GM21447 (cell line): ENCODE results near the gene ZMYND10.

Experiments used
- ATAC-seq: cut with Tn5 transposase; IDR thresholded peaks from one replicate; pipeline ENCODE4 v1.9.1; 2021; ENCODE audit not compliant: unreplicated experiment

The ZMYND10 gene

DNA sequence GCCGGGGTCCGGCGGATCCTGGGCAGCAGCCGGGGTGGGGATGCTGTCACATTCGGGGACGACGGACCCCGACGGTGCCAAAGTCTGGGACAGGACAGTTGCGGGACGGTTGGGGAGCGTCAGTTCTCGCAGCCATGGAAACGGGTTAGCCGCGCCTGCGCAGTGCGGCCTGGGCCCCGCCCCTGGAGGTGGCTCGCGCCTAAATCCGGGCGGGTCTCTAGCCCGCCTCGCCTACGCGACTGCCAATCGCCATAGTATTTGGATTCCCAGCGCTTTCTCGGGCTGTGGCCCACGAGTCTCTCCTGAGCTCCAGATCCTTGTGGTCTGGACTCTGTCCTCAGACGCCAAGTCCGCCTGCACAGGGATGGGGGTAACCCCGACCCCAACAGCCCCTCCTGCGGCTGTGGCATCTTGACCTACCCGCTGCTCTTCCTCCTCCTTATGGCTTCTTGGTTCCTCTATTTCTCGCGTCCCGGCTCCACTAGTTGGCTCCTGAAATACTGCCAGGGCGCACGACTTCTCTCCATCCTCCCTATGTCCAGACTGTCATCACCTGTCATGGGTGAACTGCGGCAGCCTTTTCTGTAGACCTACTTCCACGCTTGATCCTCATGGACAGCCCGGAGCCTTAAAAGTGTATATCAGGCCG is at the start of gene ZMYND10:
Gene ZMYND10 (minus strand): TSS at position 147 of the 649 bp plus-strand sequence. CDS start 153 bp downstream, outside the sequence.
- ATAC-seq: no peak

DNA sequence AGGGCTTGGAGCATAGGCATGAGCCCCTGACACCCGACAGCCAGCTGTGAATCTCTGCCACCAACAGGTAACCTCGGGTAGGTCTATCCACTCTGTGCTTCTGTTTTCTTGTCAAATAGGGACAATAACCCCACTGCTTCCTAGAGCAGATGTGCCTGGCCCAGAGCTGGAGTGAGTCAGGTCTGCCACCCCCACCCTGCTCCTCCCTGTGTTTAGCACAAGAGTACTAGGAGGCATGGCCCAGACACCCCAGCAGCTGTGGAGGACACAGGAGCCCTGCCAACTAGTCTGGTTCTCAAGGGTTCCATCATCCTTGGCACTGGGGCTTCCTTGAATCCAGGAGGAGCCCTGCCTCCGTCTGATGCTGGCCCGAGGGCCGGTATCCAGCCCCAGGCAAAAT is 47.5 kb upstream of the ZMYND10 start:
- ATAC-seq: no peak

DNA sequence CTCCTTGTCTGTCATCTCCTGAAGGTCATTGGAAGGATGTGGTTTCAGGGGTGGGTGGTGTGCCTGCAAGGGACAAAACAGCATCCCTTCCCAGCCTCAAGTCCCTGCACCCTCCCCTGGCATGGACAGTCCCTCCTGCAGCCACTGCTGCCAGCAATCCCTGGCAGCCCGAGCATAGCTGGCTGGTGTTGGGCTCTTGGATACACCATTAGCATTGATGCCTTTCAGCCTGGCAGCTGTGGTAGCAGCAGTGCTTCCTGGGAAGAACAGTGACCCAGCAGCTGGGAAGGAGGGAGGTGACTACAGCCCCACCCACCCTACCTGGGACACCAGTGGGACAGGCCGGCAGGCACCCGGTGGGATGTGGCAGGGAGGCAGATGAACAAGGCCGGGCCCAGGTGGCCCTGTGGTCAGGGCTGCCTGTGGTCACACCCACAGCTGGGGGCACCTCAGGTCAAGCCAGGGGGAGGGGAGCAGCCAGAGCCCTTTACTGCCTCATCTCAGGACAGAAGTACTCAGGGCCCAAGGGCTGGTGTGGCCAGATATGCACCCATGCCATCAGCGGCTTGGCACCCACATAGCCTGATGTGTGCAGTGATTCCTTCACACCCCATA is 46.7 kb upstream of the ZMYND10 start:
- no peak for ATAC-seq

GRCh38 chr3:50390508-50391224 is 45.1 kb upstream of the ZMYND10 start:
- ATAC-seq: no peak

DNA sequence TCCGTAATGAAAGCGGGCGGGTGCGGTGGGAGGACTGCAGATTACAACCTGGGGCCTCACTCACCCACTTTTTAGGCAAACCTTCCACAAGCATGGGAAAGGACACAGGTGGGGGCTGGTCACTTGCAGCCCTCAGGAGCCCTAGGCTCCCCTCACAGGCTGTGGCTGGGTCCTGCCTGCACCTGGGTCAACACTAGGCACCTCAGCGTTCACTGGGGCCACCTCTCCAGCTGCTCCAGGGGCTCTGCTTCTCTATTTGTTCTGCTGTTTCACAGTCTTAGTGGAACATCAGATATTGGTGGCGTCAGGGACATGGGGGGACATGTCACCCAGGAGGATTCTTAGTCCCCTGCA is 43.9 kb upstream of the ZMYND10 start:
- ATAC-seq: no peak

GRCh38 chr3:50388720-50389413 is 43.3 kb upstream of the ZMYND10 start:
- ATAC-seq: no peak

GRCh38 chr3:50388016-50388719 is 42.6 kb upstream of the ZMYND10 start:
- ATAC-seq: no peak

GRCh38 chr3:50385754-50386153 is 40.2 kb upstream of the ZMYND10 start:
- ATAC-seq: no peak

DNA sequence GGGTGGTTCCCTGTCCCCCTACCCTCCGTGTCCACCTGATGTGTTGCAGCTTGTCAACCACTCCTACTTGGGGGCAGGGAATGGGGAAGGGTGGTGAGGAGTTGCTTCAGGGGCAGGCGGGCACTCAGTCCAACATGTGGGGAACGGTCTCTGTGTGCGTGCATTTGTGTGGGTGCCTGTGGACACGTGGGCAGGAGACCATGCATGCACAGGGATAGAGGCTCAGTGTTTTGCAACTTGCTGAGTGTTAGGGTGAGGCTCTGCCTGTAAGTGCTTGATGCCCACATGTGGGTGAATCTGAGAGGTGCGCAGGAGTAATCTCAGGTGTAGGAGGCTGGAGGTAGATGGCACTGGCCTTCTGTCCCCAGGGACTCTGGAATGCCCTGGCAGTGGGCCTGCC is 38.2 kb upstream of the ZMYND10 start:
- no peak for ATAC-seq

DNA sequence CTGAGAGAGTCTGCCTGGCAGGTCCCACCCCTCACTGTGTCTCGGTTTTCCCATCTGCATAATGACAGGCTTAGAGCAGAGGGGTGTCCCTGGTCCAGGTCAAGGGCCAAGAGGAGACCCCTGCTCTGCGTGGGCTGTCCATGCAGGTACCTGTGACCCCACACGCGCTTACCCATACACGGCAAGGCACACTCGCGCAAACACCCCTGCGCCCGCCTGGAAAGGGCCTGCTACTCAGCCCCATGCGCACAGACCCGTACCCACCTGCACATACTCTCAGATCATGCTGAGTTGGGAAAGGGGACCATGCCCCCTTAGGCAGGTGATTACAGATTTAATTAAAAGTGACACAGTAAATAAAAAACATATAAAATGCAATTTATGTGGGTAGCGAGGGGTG is 37.2 kb upstream of the ZMYND10 start:
- no peak for ATAC-seq

DNA sequence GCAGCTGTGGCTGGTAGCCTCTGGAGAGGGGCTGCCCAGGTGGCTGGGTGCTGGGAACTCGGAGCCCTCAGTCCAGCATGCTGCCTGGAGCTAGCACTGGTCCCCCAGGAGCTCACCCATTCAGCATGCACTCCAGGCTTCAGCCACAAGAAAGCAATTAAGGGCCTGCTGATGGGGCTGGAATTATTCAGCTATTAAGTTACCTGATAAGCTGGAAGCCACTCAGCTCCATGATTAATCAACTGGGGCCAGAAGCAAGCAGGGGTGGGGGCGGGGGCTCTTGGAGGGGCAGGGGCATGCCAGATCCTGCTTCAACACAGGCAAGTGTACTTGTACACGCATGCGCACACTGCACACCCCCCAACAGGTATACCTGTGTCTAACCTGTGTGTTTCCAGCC is 35.9 kb upstream of the ZMYND10 start:
- ATAC-seq: no peak

DNA sequence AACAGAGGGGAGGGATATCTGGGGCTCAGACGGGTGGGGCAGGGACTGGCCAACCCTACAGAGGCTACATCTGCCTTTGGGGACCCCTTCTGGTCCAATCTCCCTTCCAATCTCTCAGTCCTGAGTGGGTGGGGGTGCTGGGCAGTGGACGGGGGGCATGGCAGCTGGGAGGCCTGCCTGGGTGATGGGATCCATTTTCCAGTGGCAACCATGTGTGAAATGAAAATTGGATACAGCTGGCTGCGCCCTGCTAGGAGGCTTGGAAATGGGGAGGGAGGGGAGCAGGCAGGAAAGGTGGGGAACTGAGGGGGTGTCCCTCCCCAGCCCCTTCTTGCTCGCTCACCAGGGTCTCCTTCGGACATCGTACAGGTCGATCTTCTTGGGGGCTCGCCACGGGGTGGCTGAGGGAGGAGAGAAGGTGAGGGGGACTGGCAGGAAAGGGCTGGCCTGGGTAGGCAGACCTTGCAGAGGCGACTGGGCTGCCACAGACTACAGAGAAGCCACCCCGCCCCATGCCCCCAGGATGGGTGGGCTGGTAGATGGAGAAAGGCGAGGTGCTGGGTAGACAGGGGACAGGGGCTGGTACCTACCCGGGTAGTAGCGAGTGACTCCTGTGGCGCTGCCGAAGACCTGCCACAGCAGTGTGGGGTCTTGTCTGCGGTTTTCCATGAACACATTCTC is 35.0 kb upstream of the ZMYND10 start:
- ATAC-seq: no peak

DNA sequence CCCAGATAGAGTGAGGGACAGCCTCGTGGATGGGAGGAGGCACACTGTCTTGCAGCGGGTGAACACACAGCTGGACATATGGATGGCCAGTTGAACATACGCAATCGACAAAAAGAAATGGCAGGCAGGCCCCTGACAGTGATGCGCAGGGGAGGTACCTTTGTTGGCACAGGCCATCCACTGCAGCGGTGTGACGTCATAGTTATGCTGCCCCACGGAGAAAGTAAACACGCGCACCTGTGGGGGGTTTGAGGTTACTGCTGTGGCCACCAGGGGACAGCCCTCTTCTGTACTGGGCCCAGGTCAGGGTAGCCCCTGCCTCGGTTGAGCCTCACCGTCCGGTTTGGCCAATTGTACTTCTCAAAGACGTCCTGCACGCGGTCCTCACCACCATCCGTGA is 33.2 kb upstream of the ZMYND10 start:
- no peak for ATAC-seq

GRCh38 chr3:50378024-50378423 is 32.5 kb upstream of the ZMYND10 start:
- no peak for ATAC-seq

GRCh38 chr3:50375258-50375931 is 29.9 kb upstream of the ZMYND10 start:
- no peak for ATAC-seq

DNA sequence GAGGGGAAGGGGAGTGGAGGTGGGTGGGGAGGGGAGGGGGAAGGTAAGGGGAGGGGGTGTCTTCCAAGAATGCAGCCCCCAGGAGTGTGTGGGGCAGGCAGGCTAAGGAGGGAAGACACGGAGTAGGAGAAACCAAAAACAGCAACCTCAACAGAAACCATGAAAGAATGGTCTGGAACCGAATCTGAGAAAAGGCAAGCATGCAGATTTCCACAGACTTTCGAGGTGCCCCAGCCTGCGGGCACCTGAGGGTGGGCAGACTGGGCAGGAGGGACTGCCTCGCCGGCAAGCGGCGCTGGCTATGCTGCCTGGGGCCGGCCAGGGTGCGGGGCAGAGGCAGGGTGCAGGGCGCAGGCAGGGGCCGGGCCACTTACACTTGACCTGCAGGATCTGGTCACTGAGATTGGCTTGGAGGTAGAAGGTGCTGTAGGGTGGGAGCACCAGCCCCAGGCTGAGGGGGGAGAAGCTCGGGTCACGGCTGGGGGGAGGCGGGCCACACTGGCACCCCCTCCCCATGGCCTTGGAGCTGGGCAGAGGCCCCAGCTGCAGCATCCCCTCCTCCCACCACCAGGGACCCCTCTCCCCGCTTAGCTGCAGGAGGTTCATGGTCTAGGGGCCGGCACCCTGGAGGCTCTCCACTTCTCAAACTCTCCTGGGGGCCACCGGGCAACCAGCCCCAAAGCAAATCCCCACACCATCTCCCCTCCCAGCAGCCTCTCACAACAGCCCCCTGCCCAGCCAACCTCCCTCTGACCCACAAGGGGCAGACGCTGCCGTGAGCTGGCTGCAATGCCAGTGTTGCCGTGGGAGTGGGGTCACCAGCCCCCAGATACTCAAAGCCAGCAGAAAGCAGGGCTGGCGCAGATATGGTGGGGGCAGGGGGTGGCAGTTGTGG is 29.1 kb upstream of the ZMYND10 start:
- no peak for ATAC-seq

DNA sequence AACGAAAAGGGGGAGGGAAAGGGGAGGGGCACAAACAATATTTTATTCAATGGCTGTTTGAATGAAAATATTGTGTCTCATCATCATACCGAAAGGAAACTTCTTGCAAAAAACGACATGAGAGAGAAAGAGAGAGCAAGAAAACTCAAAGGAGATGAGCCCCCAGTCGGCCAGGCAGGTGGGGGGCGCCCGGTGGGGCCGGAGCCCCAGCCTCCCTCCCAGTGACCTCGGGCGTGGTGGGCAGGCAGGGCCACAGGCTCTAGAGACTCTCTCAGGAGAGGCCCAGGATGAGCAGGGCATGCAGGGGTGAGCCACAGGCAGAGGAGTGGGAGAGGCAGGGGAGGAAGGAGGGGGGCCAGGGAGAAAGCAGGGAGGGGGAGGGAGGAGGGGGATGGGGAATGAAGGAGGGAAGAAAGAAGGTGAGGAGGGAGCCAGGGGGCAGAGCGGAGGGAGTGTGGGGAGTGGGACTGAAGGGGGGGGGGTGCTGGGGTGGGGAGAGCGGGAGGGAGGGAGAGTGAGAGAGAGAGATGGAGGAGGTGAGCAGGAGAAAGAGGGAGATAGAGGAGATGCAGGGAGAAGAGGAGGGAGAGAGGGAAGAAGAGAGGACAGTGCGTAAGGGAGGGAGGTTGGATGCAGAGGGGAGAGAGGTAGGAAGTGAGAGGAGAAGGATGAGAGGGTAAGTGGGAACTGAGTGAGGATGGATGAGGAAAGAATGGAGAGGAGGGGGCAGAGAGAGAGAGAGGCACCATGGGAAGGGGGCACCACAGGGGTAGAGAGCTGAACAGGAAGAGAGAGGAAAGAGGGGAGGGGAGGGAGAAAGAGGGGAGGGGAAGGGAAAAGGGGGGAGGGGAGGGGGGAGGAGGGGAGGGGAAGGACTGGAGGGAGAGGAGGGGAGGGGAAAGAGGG is 27.9 kb upstream of the ZMYND10 start:
- no peak for ATAC-seq

- no peak for ATAC-seq
Observed at GRCh38 chr3:50372349-50372748, 26.8 kb upstream of the ZMYND10 start.
